Liver (tissue), 9 donors: ENCODE measurements around the gene CHADL. TPM values are rescaled to one million over a fixed set of nuclear protein-coding genes. Genes with fewer than 3 reads are reported as not detected.

Source experiments
- DNase-seq: peaks from one replicate; pipeline ENCODE4 v3.0.0-alpha.2; 2017; ENCODE audit warnings: low spot score
- H3K27ac ChIP-seq, 2 donors: one replicate each; pipeline ENCODE4 v1.7.0; 2013; ENCODE audit warnings: inconsistent platforms in 2 of 2, low read length in 2 of 2, control low read depth in 1 of 2, low read depth in 1 of 2, mild to moderate bottlenecking in 1 of 2
- H3K27me3 ChIP-seq, 4 donors: one replicate each; pipeline versions ENCODE4 v1.6.1 to v1.7.0; 2013; ENCODE audit warnings: low read length in 3 of 4, inconsistent platforms in 1 of 4, mild to moderate bottlenecking in 1 of 4, moderate library complexity in 1 of 4; ENCODE audit not compliant: control insufficient read depth in 4 of 4, insufficient read depth in 4 of 4
- H3K36me3 ChIP-seq, 4 donors: one replicate each; pipeline versions ENCODE4 v1.6.1 to v1.7.0; 2013; ENCODE audit warnings: low read length in 3 of 4, mild to moderate bottlenecking in 3 of 4, low read depth in 1 of 4, moderate library complexity in 1 of 4; ENCODE audit not compliant: control insufficient read depth in 4 of 4, insufficient read depth in 3 of 4
- H3K4me1 ChIP-seq, 4 donors: one replicate each; pipeline versions ENCODE4 v1.6.1 to v1.7.0; 2013; ENCODE audit warnings: low read length in 3 of 4, mild to moderate bottlenecking in 3 of 4, moderate library complexity in 1 of 4; ENCODE audit not compliant: control insufficient read depth in 4 of 4, insufficient read depth in 4 of 4
- H3K4me3 ChIP-seq, 3 donors: one replicate each; pipeline versions ENCODE4 v1.6.1 to v1.7.0; 2013; ENCODE audit warnings: low read length in 3 of 3, control low read depth in 1 of 3, low read depth in 1 of 3, mild to moderate bottlenecking in 1 of 3
- H3K9ac ChIP-seq, 2 donors: one replicate each; pipeline ENCODE4 v1.7.0; 2013; ENCODE audit warnings: low read length in 2 of 2, mild to moderate bottlenecking in 2 of 2, moderate library complexity in 2 of 2, control low read depth in 1 of 2, low read depth in 1 of 2
- H3K9me3 ChIP-seq, 4 donors: one replicate each; pipeline versions ENCODE4 v1.6.1 to v1.7.0; 2013; ENCODE audit warnings: low read length in 3 of 4; ENCODE audit not compliant: control insufficient read depth in 4 of 4
- ATF3 ChIP-seq: IDR thresholded peaks from 2 replicates; pipeline ENCODE4 v1.6.1; 2016; ENCODE audit warnings: antibody characterized with exemption
- CTCF ChIP-seq: fragments of 150-350 bp; IDR thresholded peaks from 2 replicates; pipeline ENCODE4 v1.5.1; 2017; ENCODE audit warnings: improper control_type of control experiment, low read depth, low read length; ENCODE audit not compliant: missing input control
- EGR1 ChIP-seq, 2 donors: IDR thresholded peaks; 2 replicates each; pipeline ENCODE4 v1.6.1; 2016 to 2018; ENCODE audit warnings: antibody characterized with exemption in 2 of 2, low read depth in 2 of 2
- FOXA2 ChIP-seq: IDR thresholded peaks from 2 replicates; pipeline ENCODE4 v1.6.1; 2016; ENCODE audit warnings: antibody characterized with exemption
- HNF4A ChIP-seq, 2 donors: conservative IDR thresholded peaks; 2 replicates each; pipeline ENCODE4 v1.6.1; 2016; ENCODE audit warnings: antibody characterized with exemption in 2 of 2, mild to moderate bottlenecking in 2 of 2
- HNF4G ChIP-seq: IDR thresholded peaks from 2 replicates; pipeline ENCODE4 v1.6.1; 2016; ENCODE audit warnings: antibody characterized with exemption
- JUND ChIP-seq, 2 donors: IDR thresholded peaks; 2 replicates each; pipeline ENCODE4 v1.6.1; 2016; ENCODE audit warnings: antibody characterized with exemption in 2 of 2
- MAX ChIP-seq: IDR thresholded peaks from 2 replicates; pipeline ENCODE4 v1.6.1; 2016; ENCODE audit warnings: antibody characterized with exemption
- NR2F2 ChIP-seq: IDR thresholded peaks from 2 replicates; pipeline ENCODE4 v1.6.1; 2016; ENCODE audit warnings: antibody characterized with exemption
- RAD21 ChIP-seq, 2 donors: IDR thresholded peaks; 2 replicates each; pipeline ENCODE4 v1.6.1; 2016; ENCODE audit warnings: antibody characterized with exemption in 2 of 2, mild to moderate bottlenecking in 2 of 2
- REST ChIP-seq: IDR thresholded peaks from 2 replicates; pipeline ENCODE4 v1.6.1; 2016; ENCODE audit warnings: antibody characterized with exemption, mild to moderate bottlenecking
- RXRA ChIP-seq, 2 donors: IDR thresholded peaks; 2 replicates each; pipeline ENCODE4 v1.6.1; 2017 to 2018; ENCODE audit warnings: antibody characterized with exemption in 2 of 2, mild to moderate bottlenecking in 1 of 2
- SP1 ChIP-seq: IDR thresholded peaks from 2 replicates; pipeline ENCODE4 v1.6.1; 2018; ENCODE audit warnings: antibody characterized with exemption, mild to moderate bottlenecking
- YY1 ChIP-seq: IDR thresholded peaks from 2 replicates; pipeline ENCODE4 v1.6.1; 2016; ENCODE audit warnings: antibody characterized with exemption, mild to moderate bottlenecking
- WGBS: extraction: QIAGEN DNeasy Blood & Tissue Kit; methylation state at CpG from one replicate; pipeline ENCODE4 v1.1.7; 2013; 5-methylcytosine and 5-hydroxymethylcytosine counted together
- polyA plus RNA-seq, 2 donors: library from polyadenylated mRNA; stranded (reverse) in 1 of 2; unstranded in 1 of 2; fragments of 200-250 nt in 1 of 2; fragments of >200 nt in 1 of 2; fragmentation: Nextera tagmentation in 1 of 2; extraction: Ambion mirVana in 1 of 2; gene quantifications; one replicate each; pipeline versions ENCODE4 v1.2.1 to v1.2.3, GENCODE V29; 2013 to 2015
- total RNA-seq, 2 donors: library from RNA; depleted of rRNA; stranded (reverse); fragments of >200 nt; gene quantifications; one replicate each; pipeline ENCODE4 v1.2.3, GENCODE V29; 2014
- donor health status: healthy.
- donor health status: healthy.
- donor health status: healthy.
- donor health status: healthy.
- donor health status: healthy.

The CHADL gene
- total and polyA plus RNA-seq, 4 donors = 0.51 to 1.0 (median 0.62) TPM

- Histone ChIP-seq H3K4me3 (no peak overlapping the region), H3K27ac (no peak overlapping the region), H3K36me3 (peaks cover 0 to 8% (median 6%) of the 10 kb centered on the region in 4 donors), H3K4me1 (peaks cover 6 to 22% (median 16%) of the 10 kb centered on the region in 4 donors), H3K27me3 (no peaks in the 10 kb centered on the region), H3K9ac (no peak overlapping the region), H3K9me3 (no peaks in the 10 kb centered on the region)
- no peak for TF ChIP-seq CTCF
- TF ChIP-seq FOXA2 = no peak
- no peak for TF ChIP-seq NR2F2
- no peak for TF ChIP-seq HNF4A (conservative IDR thresholded peaks at IDR 0.05)
- no peak for TF ChIP-seq ATF3
- no peak for TF ChIP-seq MAX
- DNase-seq = no peak
- WGBS = 95% methylated on average over 7 of the region's 7 CpGs
Observed at GRCh38 chr22:41241133-41241676, 474 bp upstream of the CHADL start.

GRCh38 chr22:41239443-41240128 is 1.1 kb downstream of the CHADL start:
- WGBS = 87% methylated on average over 16 of the region's 16 CpGs

More at GRCh38 chr22:41239443-41240128, 1.1 kb downstream of the CHADL start:
- no peak overlapping the region for H3K4me3 ChIP-seq
- no peak overlapping the region for H3K9ac ChIP-seq
- no peaks in the 10 kb centered on the region for H3K27me3 ChIP-seq
- no peaks in the 10 kb centered on the region for H3K9me3 ChIP-seq
- no peak overlapping the region for H3K27ac ChIP-seq
- no peaks in the 10 kb centered on the region for H3K36me3 ChIP-seq
- TF ChIP-seq CTCF (no peak), NR2F2 (no peak), MAX (no peak), JUND (IDR thresholded peaks at IDR 0.05) (no peak), EGR1 (IDR thresholded peaks at IDR 0.05; ENCODE audit: low read depth in 2 of 2) (no peak), YY1 (no peak), FOXA2 (no peak), RAD21 (IDR thresholded peaks at IDR 0.05) (no peak), REST (no peak), SP1 (no peak), RXRA (IDR thresholded peaks at IDR 0.05) (no peak), HNF4G (no peak)
- no peak for DNase-seq
- peaks cover 10 to 34% (median 23%) of the 10 kb centered on the region in 4 donors for H3K4me1 ChIP-seq
